Activated CD4-positive, alpha-beta T cell treated with anti-CD3 and anti-CD28 coated beads for 36 hours (primary cell): ENCODE measurements around the gene RCOR3. TPM values are rescaled to one million over a fixed set of nuclear protein-coding genes. Genes with fewer than 3 reads are reported as not detected.
"Not testable (repeated sequence)": the region's sequence is repeated elsewhere in the genome, so short reads cannot be mapped to it uniquely, and the experiment has no call there.

Experiments used
- ATAC-seq: fragments of 200-7000 bp; cut with Tn5 transposase; one replicate; pipeline ENCODE4 v1.10.0; 2021; ENCODE audit warnings: mild to moderate bottlenecking, moderate library complexity
- CTCF ChIA-PET: fragments of 350-600 bp; sonication (Branson Sonifier 250); formaldehyde crosslinking; loops from one replicate; lab custom pipeline; 2021; ENCODE audit warnings: antibody characterized with exemption; lab: Charles Lee
- POLR2A ChIA-PET: fragments of 350-600 bp; sonication (Branson Sonifier 250); formaldehyde crosslinking; loops from one replicate; lab custom pipeline; 2021; ENCODE audit warnings: antibody characterized with exemption, inconsistent platforms; lab: Charles Lee
- DNase-seq: peaks from one replicate; pipeline ENCODE4 v3.0.0-alpha.2; 2020
- H3K27ac Mint-ChIP-seq: one replicate; pipeline ENCODE4 v1.8.0; 2021; ENCODE audit warnings: mixed read lengths
- H3K27me3 Mint-ChIP-seq: one replicate; pipeline ENCODE4 v1.8.0; 2021; ENCODE audit warnings: mixed read lengths
- H3K36me3 Mint-ChIP-seq: one replicate; pipeline ENCODE4 v1.8.0; 2021; ENCODE audit warnings: low read depth, mixed read lengths
- H3K4me1 Mint-ChIP-seq: one replicate; pipeline ENCODE4 v1.8.0; 2021; ENCODE audit warnings: mixed read lengths
- H3K4me3 Mint-ChIP-seq: one replicate; pipeline ENCODE4 v1.8.0; 2021; ENCODE audit warnings: mild to moderate bottlenecking, moderate library complexity, mixed read lengths
- H3K9me3 Mint-ChIP-seq: one replicate; pipeline ENCODE4 v1.8.0; 2021; ENCODE audit warnings: low read depth, mixed read lengths
- intact Hi-C, 2 experiments: fragments of 100-400 bp; cut with DNase I in 1 of 2; cut with micrococcal nuclease in 1 of 2; formaldehyde crosslinking; loops; one replicate each; pipeline versions ENCODE4 v1.14.2 to v1.15.1; 2022 to 2024; cut with DNase I, micrococcal nuclease
- total RNA-seq, 2 experiments: library from RNA; stranded (reverse); gene quantifications; one replicate each; pipeline ENCODE4 v1.2.3, GENCODE V29; 2021

The RCOR3 gene
- total RNA-seq, 2 experiments from 2014 or later: 31.0 to 33.4 TPM

DNA sequence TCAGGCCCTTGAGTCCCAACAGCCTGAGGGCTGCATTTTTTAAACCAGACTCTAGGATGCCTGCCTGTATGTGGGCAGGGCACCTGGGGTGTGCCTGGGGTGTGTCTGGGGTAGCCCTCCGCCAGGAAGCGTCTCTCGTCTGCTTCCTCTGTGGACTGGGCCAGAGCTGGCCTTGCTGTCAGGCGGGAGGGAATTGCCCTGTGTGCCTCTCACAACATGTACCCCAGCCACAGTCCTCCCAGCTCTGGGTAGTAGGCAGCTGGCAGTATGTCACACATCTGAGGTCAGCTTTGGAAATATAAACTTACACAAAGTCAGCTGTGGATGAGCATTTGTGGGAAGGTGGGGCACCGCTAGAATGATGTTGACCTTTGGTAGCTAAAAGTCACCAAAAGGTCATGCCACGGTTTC is 80.5 kb downstream of the RCOR3 start:
- Mint-ChIP-seq H3K4me3 (no peak overlapping the region), H3K36me3 (peaks cover 5% of the 10 kb centered on the region)
- POLR2A ChIA-PET: interaction anchor here (1.4 kb wide), 1 partner anchor 11 kb away, joined by 3 read pairs; no protein-coding TSS in a partner anchor

DNA sequence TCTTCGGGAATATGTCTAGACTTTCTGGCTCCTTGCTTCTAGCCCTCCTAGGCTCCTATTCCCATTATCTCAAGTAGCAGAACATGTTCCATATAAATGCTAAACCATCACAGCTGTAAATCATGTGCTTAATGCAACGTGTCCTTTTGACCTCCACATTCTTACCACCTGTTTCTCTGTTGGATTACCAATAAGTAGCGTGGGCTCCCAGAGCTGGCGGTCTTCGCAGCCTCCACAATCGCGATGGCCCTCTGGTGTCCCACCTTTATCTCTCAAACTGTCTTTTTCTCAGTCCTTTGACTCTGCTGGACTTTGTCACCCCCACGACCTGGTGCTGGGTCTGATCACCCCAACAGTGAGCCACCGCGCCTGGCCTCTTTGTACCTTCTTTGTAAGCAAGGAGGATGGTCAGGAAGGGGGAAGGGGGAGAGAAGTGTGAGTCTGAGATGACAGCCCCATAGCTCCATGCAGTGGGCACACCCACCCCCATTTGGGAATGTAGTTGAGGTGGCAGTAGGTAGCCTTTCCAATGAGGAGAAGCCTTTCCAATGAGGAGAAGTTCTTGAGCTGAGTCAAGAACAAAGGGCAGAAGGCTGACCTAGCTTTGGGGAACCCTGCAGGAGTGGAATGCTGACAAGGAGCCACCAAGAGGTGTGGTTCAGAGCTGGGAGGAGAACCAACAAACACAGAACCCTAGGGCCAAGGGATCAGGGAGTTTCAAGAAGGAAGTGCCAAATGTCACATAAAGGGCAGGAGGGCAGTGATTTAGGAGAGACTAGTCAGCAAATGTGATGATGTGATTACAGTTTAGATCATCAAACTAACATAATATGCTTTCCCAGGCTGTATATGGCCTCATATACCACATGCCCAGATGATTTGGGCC is 81.7 kb downstream of the RCOR3 start:
- no peak for DNase-seq
- CTCF ChIA-PET: interaction anchor here (1.5 to 4.6 kb wide), 2 partner anchors 13 to 68 kb away, joined by 4 to 30 read pairs; partner anchors contain the start of gene TRAF5
- POLR2A ChIA-PET: no interaction called here
- H3K27ac Mint-ChIP-seq: no peak overlapping the region
- H3K4me1 Mint-ChIP-seq: peaks cover 90% of the 10 kb centered on the region
- no peaks in the 10 kb centered on the region for H3K27me3 Mint-ChIP-seq
- H3K9me3 Mint-ChIP-seq: no peaks in the 10 kb centered on the region
- ATAC-seq: no peak
- H3K4me3 Mint-ChIP-seq: no peak overlapping the region
- H3K36me3 Mint-ChIP-seq: peaks cover 5% of the 10 kb centered on the region
- intact Hi-C loops: no loop called here

More for the DNA sequence above, 80.5 kb downstream of the RCOR3 start:
- H3K27ac Mint-ChIP-seq: peak overlapping the region; percentile 7
- CTCF ChIA-PET: interaction anchor here (1.5 to 4.6 kb wide), 3 partner anchors 12 to 66 kb away, joined by 4 to 30 read pairs (median 16); partner anchors contain the start of gene TRAF5
- no peak for ATAC-seq
- H3K4me1 Mint-ChIP-seq: peaks cover 93% of the 10 kb centered on the region
- DNase-seq: no peak
- no peaks in the 10 kb centered on the region for H3K27me3 Mint-ChIP-seq
- no peaks in the 10 kb centered on the region for H3K9me3 Mint-ChIP-seq
- intact Hi-C loops: no loop called here

DNA sequence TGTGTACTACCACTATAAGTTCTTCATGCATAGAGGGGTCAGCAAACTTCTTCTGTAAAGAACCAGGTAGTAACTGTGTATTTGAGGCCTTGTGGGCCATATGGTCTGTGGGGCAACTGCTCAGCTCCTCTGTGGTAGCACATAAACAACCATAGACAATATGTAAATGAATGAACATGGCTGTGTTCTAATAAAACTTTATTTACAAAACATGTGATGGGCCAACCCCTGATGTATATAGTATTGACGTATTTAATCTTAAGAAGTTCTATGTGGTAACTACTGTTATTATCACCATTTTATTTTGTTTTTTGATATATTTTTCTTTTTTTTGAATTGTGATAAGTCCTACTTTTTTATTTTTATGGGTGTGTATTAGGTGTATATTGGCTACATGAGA is 82.8 kb downstream of the RCOR3 start:
- ChIA-PET CTCF (interaction anchor here (4.6 kb wide), 1 partner anchor 14 kb away, joined by 30 read pairs; the partner anchor contains the start of gene TRAF5), POLR2A (no interaction called here)
- Mint-ChIP-seq H3K4me1 (peaks cover 89% of the 10 kb centered on the region), H3K36me3 (peaks cover 5% of the 10 kb centered on the region), H3K9me3 (no peaks in the 10 kb centered on the region), H3K27me3 (no peaks in the 10 kb centered on the region), H3K4me3 (no peak overlapping the region), H3K27ac (no peak overlapping the region)
- DNase-seq (no peak), ATAC-seq (no peak)
- intact Hi-C loops: no loop called here

DNA sequence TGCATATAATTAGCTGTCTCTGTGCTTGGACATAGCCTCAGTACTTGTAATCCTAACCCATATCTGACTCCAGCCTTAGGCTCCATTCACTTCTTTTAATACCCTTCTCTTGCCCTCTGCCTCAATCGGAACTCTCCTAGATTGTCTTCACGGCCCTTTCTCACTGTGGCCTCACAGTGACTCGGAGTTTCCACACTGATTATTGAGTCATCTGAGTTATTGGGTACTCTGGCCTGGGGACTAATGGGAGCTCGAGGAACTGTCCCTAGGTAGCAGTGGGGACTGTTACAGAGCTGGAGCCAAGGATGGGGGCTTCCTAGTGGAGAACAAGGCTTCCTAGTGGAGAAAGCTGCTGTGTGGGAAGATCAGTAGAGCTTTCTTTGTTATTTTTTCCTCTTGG is 84.4 kb downstream of the RCOR3 start:
- H3K4me1 Mint-ChIP-seq: peaks cover 89% of the 10 kb centered on the region
- H3K9me3 Mint-ChIP-seq: no peaks in the 10 kb centered on the region
- ATAC-seq: peak; percentile 55
- H3K4me3 Mint-ChIP-seq: no peak overlapping the region
- H3K36me3 Mint-ChIP-seq: peaks cover 5% of the 10 kb centered on the region
- H3K27ac Mint-ChIP-seq: peak overlapping the region; percentile 56
- ChIA-PET POLR2A (no interaction called here), CTCF (interaction anchor here (0.6 to 1.7 kb wide), 5 partner anchors 9 to 94 kb away, joined by 3 to 9 read pairs (median 4); no protein-coding TSS in a partner anchor)
- no peak for DNase-seq
- intact Hi-C loops: no loop called here
- H3K27me3 Mint-ChIP-seq: no peaks in the 10 kb centered on the region

DNA sequence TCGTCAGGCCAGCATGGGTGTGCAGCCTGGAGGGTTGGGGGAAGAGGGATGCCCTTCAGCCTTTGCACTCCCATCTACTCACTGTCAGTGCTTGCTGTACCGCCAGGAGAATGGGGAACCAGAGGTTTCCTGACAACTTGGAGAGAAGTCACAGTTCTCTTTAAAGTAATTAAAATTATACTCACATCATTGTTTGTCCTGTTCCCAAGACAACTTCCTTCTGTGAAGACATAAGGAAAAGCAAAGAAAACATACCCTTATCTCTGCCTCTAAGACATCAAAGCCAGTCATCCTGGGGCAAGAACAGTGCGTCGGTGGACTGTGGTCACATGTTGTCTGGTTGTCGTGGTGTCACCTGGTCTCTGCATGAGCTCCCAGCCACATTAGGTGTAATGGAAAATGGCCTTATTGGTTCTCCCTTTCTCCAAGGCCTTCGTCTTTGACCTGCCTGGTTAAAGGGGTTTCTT is 85.0 kb downstream of the RCOR3 start:
- ATAC-seq (peak; percentile 45), DNase-seq (no peak)
- POLR2A ChIA-PET: no interaction called here
- intact Hi-C loops: no loop called here
- no peak overlapping the region for H3K4me3 Mint-ChIP-seq
- CTCF ChIA-PET: interaction anchor here (0.7 to 1.7 kb wide), 4 partner anchors 9 to 21 kb away, joined by 3 to 9 read pairs (median 6); no protein-coding TSS in a partner anchor
- H3K9me3 Mint-ChIP-seq: no peaks in the 10 kb centered on the region
- H3K36me3 Mint-ChIP-seq: peaks cover 5% of the 10 kb centered on the region
- peaks cover 85% of the 10 kb centered on the region for H3K4me1 Mint-ChIP-seq
- H3K27me3 Mint-ChIP-seq: no peaks in the 10 kb centered on the region
- H3K27ac Mint-ChIP-seq: no peak overlapping the region

DNA sequence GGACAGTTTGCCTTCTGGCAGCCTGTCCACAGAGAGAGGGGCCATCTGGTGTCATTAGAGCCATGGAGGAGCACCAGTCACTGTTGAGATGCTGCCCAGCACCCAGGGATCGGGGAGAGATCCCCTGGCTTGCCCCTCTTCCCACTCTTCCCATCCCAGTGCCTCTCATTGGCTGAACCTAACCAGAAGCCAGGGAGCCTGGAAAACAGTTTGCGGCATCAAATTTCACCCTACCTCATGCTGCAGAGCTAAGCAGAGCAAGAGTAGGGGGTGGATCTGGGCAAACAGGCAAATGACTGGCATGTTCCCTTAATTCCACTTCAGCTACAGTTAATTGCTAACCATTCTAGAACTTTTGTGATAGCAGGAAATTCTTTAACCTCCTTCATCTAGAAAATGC is 86.6 kb downstream of the RCOR3 start:
- intact Hi-C loops: no loop called here
- no peak overlapping the region for H3K4me3 Mint-ChIP-seq
- ATAC-seq: no peak
- ChIA-PET CTCF (interaction anchor here (1.3 to 2.6 kb wide), 4 partner anchors 9 to 18 kb away, joined by 5 to 10 read pairs (median 8); no protein-coding TSS in a partner anchor), POLR2A (no interaction called here)
- peaks cover 8% of the 10 kb centered on the region for H3K36me3 Mint-ChIP-seq
- no peaks in the 10 kb centered on the region for H3K9me3 Mint-ChIP-seq
- H3K27ac Mint-ChIP-seq: peak overlapping the region; percentile 57
- H3K4me1 Mint-ChIP-seq: peaks cover 85% of the 10 kb centered on the region
- no peaks in the 10 kb centered on the region for H3K27me3 Mint-ChIP-seq
- no peak for DNase-seq

DNA sequence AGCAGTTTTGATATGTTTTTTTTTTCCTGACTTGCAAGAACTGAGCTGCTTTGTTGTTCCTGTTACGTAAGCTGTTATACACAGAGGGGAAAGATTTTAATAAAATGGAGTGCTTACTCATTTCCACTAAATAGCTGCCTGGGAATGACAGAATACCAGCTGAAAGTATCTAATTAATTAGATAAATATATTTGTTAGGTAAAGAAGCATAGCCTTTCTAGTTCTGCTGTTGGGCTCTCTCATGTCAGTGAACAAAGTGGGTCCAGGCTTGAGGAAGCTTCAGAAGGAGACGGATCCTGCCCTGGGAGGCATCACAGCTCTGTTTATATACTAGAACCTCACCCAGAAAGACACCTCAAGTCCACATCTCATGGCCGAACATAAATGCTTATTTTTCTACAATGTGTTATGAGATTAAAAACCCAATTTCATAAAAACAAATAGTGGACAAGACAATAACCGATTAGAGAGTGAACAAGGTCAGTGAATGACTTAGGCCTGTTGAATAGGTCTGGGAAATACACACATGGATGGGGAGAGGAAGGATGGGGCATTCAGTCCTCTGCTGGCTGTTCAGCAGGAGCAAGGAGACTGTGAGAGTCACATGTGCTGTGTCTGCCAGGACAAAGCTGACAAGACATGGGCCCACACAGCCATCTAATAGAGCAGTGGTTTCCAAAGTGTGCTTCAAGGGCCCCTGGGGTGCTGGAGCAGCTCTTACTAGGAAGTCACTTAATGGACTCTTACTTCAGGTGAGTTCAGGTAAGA is 88.1 kb downstream of the RCOR3 start:
- Mint-ChIP-seq H3K4me1 (peaks cover 81% of the 10 kb centered on the region), H3K9me3 (peaks cover 9% of the 10 kb centered on the region)
- POLR2A ChIA-PET: no interaction called here

DNA sequence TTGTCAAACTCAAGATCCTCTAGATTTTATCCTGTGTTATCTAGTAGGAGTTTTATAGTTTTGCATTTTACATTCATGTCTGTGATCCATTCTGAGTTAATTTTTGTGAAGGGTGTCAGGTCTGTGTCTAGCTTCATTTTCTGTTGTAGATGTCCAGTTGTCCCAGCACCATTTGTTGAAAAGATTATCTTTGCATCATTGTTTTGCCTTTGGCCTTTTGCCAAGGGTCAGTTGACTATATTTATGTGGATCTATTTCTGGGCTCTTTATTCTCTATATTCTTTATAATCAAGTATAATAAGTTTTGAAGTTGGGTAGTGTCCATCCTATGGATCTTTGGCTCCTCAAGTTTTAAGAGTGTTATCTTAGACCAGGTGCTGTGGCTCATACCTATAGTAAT is 89.4 kb downstream of the RCOR3 start:
- POLR2A ChIA-PET: no interaction called here
- Mint-ChIP-seq H3K27me3 (no peaks in the 10 kb centered on the region), H3K4me3 (no peak overlapping the region), H3K27ac (no peak overlapping the region), H3K36me3 (peaks cover 23% of the 10 kb centered on the region), H3K9me3 (peaks cover 9% of the 10 kb centered on the region), H3K4me1 (peaks cover 82% of the 10 kb centered on the region)
- DNase-seq (no peak), ATAC-seq (no peak)
- CTCF ChIA-PET: interaction anchor here (0.8 to 2.4 kb wide), 4 partner anchors 9 to 165 kb away, joined by 3 to 12 read pairs (median 3); no protein-coding TSS in a partner anchor
- intact Hi-C loops: no loop called here

More for the DNA sequence above, 88.1 kb downstream of the RCOR3 start:
- DNase-seq (no peak), ATAC-seq (no peak)
- no peaks in the 10 kb centered on the region for H3K27me3 Mint-ChIP-seq
- CTCF ChIA-PET: interaction anchor here (0.6 to 2.6 kb wide), 8 partner anchors 8 to 86 kb away, joined by 3 to 12 read pairs (median 6); no protein-coding TSS in a partner anchor
- H3K27ac Mint-ChIP-seq: no peak overlapping the region
- no peak overlapping the region for H3K4me3 Mint-ChIP-seq
- intact Hi-C loops: no loop called here
- peaks cover 19% of the 10 kb centered on the region for H3K36me3 Mint-ChIP-seq

DNA sequence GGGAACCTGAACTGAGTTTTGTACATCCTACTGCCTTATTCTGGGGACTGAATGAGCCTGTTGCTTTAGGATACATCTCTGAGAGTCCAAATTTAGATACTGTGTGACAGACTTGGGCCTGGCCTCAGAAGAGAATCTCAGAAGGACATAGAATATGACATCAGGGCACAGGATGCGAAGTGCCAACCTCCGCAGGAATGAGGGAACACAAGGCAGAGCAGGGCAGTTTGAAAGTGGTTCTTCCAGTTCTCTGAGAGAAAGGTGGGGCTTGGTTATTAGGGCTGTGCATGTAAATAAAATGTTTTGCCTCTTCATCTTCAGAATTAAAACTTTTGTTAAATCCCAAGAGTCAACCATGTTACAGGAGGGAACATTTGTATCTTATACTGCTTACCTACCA is 90.6 kb downstream of the RCOR3 start:
- peak overlapping the region; percentile 3 for H3K27ac Mint-ChIP-seq
- peaks cover 82% of the 10 kb centered on the region for H3K4me1 Mint-ChIP-seq
- intact Hi-C loops: no loop called here
- ATAC-seq (no peak), DNase-seq (no peak)
- CTCF ChIA-PET: interaction anchor here (0.7 kb wide), 1 partner anchor 9 kb away, joined by 3 read pairs; no protein-coding TSS in a partner anchor
- POLR2A ChIA-PET: interaction anchor here (0.7 kb wide), 1 partner anchor 23 kb away, joined by 5 read pairs; the partner anchor contains the start of gene TRAF5
- no peak overlapping the region for H3K4me3 Mint-ChIP-seq
- peaks cover 9% of the 10 kb centered on the region for H3K9me3 Mint-ChIP-seq
- H3K27me3 Mint-ChIP-seq: no peaks in the 10 kb centered on the region
- H3K36me3 Mint-ChIP-seq: peaks cover 32% of the 10 kb centered on the region

DNA sequence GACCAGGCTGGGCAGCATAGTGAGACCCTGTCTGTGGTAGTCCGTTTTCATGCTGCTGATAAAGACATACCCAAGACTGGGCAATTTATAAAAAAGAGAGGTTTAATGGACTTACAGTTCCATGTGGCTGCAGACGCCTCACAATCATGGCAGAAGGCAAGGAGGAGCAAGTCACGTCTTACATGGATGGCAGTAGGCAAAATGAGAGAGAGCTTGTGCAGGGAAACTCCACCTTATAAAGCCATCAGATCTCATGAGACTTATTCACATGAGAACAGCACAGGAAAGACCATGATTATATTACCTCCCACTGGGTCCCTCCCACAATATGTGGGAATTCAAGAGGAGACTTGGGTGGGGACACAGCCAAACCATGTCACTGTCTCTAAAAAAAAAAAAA is 92.9 kb downstream of the RCOR3 start:
- CTCF ChIA-PET: interaction anchor here (0.7 to 1.0 kb wide), 3 partner anchors 14 to 28 kb away, joined by 3 to 4 read pairs (median 3); partner anchors contain the start of gene TRAF5
- ATAC-seq, H3K27me3 Mint-ChIP-seq, DNase-seq, POLR2A ChIA-PET, H3K4me3 Mint-ChIP-seq, H3K9me3 Mint-ChIP-seq: not testable (repeated sequence)
- Mint-ChIP-seq H3K4me1 (peaks cover 84% of the 10 kb centered on the region), H3K27ac (peak overlapping the region; percentile 78), H3K36me3 (peaks cover 47% of the 10 kb centered on the region)
- intact Hi-C loops: loop anchor here in 1 of 2 experiments (2.0 kb wide), 1 partner anchor 17 kb away; no protein-coding TSS in a partner anchor
